BLaER1 treated with 17β-estradiol and CSF1 and Interleukin-3, amounts not matched to agents 10 nM and 100 nM (cell line): Measurements from ENCODE around the gene TCEA2.
A peak's percentile ranks its signal among the peaks of the same experiment; 100 is the strongest.
"Not testable (repeated sequence)": the region's sequence is repeated elsewhere in the genome, so short reads cannot be mapped to it uniquely, and the experiment has no call there.

Experiments
- H3K27ac ChIP-seq, 11 experiments: shearing (Covaris generic); formaldehyde crosslinking; 2 replicates each; pipeline ENCODE4 v1.8.1; 2022
- H3K27me3 ChIP-seq, 11 experiments: shearing (Covaris generic); formaldehyde crosslinking; 2 replicates each; pipeline ENCODE4 v1.8.1; 2022
- H3K36me3 ChIP-seq, 11 experiments: shearing (Covaris generic); formaldehyde crosslinking; 2 replicates each; pipeline ENCODE4 v1.8.1; 2022
- H3K4me1 ChIP-seq, 10 experiments: shearing (Covaris generic); formaldehyde crosslinking; 2 replicates each; pipeline ENCODE4 v1.8.1; 2022
- H3K4me2 ChIP-seq, 11 experiments: shearing (Covaris generic); formaldehyde crosslinking; 2 replicates each; pipeline ENCODE4 v1.8.1; 2022
- H3K4me3 ChIP-seq, 10 experiments: shearing (Covaris generic); formaldehyde crosslinking; 2 replicates each; pipeline ENCODE4 v1.8.1; 2022
- H3K9ac ChIP-seq, 11 experiments: shearing (Covaris generic); formaldehyde crosslinking; 2 replicates each; pipeline ENCODE4 v1.8.1; 2022
- H3K9me3 ChIP-seq, 11 experiments: shearing (Covaris generic); formaldehyde crosslinking; replicated peaks in 1 of 11; 2 replicates each; pipeline ENCODE4 v1.8.1; 2022
- H4K20me1 ChIP-seq, 11 experiments: shearing (Covaris generic); formaldehyde crosslinking; 2 replicates each; pipeline ENCODE4 v1.8.1; 2022
- Cebpa-rat ChIP-seq, 11 experiments: shearing (Covaris generic); IDR thresholded peaks; 2 replicates each; pipeline ENCODE4 v1.8.1; 2022

TCEA2 gene

GRCh38 chr20:64086801-64087200 is 23.8 kb downstream of the TCEA2 start:
- no peak overlapping the region for H3K27ac ChIP-seq
- no peak overlapping the region for H3K4me3 ChIP-seq
- peaks cover 0 to 57% (median 26%) of the 10 kb centered on the region in 11 experiments; a peak in 17 of 22 replicates for H4K20me1 ChIP-seq
- H3K4me2 ChIP-seq: no peak overlapping the region
- peaks cover 14 to 26% (median 24%) of the 10 kb centered on the region in 11 experiments for H3K9me3 ChIP-seq
- H3K27me3 ChIP-seq: peaks cover 35 to 61% (median 46%) of the 10 kb centered on the region in 11 experiments
- no peak for TF ChIP-seq Cebpa-rat (IDR thresholded peaks at IDR 0.05)
- no peak overlapping the region for H3K9ac ChIP-seq
- peaks cover 0 to 5% (median 0%) of the 10 kb centered on the region in 11 experiments; a peak in 3 of 22 replicates for H3K36me3 ChIP-seq
- peaks cover 22 to 28% (median 26%) of the 10 kb centered on the region in 10 experiments for H3K4me1 ChIP-seq

- not testable (repeated sequence) for H3K27ac ChIP-seq, H3K4me3 ChIP-seq, H3K9ac ChIP-seq, H3K36me3 ChIP-seq, H3K4me2 ChIP-seq
- Histone ChIP-seq H4K20me1 (peaks cover 0 to 55% (median 28%) of the 10 kb centered on the region in 11 experiments; a peak in 19 of 22 replicates), H3K4me1 (peaks cover 17 to 25% (median 22%) of the 10 kb centered on the region in 10 experiments), H3K9me3 (peaks cover 14 to 26% (median 24%) of the 10 kb centered on the region in 11 experiments), H3K27me3 (peaks cover 35 to 61% (median 46%) of the 10 kb centered on the region in 11 experiments)
Measured at GRCh38 chr20:64087226-64087825, 24.3 kb downstream of the TCEA2 start.

GRCh38 chr20:64088586-64088985 is 25.6 kb downstream of the TCEA2 start:
- peaks cover 33 to 53% (median 40%) of the 10 kb centered on the region in 11 experiments for H3K27me3 ChIP-seq
- peaks cover 6 to 21% (median 11%) of the 10 kb centered on the region in 10 experiments; a peak in 16 of 20 replicates for H3K4me1 ChIP-seq
- not testable (repeated sequence) for H3K4me3 ChIP-seq, H3K36me3 ChIP-seq, H3K27ac ChIP-seq, H3K9ac ChIP-seq, H3K4me2 ChIP-seq
- peaks cover 14 to 26% (median 24%) of the 10 kb centered on the region in 11 experiments for H3K9me3 ChIP-seq
- H4K20me1 ChIP-seq: peaks cover 0 to 57% (median 31%) of the 10 kb centered on the region in 11 experiments; a peak in 19 of 22 replicates

GRCh38 chr20:64090165-64090564 is 27.2 kb downstream of the TCEA2 start:
- Histone ChIP-seq H4K20me1 (peaks cover 0 to 42% (median 21%) of the 10 kb centered on the region in 11 experiments; a peak in 16 of 22 replicates), H3K9me3 (peaks cover 14 to 26% (median 24%) of the 10 kb centered on the region in 11 experiments), H3K9ac (no peak overlapping the region), H3K36me3 (peaks cover 0 to 5% (median 0%) of the 10 kb centered on the region in 11 experiments; a peak in 3 of 22 replicates), H3K27me3 (peaks cover 17 to 37% (median 25%) of the 10 kb centered on the region in 11 experiments), H3K4me1 (peaks cover 0 to 9% (median 0%) of the 10 kb centered on the region in 10 experiments; a peak in 3 of 20 replicates), H3K27ac (no peak overlapping the region), H3K4me3 (no peak overlapping the region), H3K4me2 (no peak overlapping the region)
- TF ChIP-seq Cebpa-rat (IDR thresholded peaks at IDR 0.05): no peak

- Histone ChIP-seq H3K4me3 (no peak overlapping the region), H3K4me2 (no peak overlapping the region), H3K27ac (no peak overlapping the region), H3K4me1 (peaks cover 0 to 9% (median 2%) of the 10 kb centered on the region in 10 experiments; a peak in 3 of 20 replicates), H4K20me1 (peaks cover 0 to 41% (median 19%) of the 10 kb centered on the region in 11 experiments; a peak in 15 of 22 replicates), H3K27me3 (peaks cover 6 to 25% (median 13%) of the 10 kb centered on the region in 11 experiments; a peak in 19 of 22 replicates), H3K36me3 (peaks cover 0 to 5% (median 0%) of the 10 kb centered on the region in 11 experiments; a peak in 3 of 22 replicates), H3K9ac (no peak overlapping the region), H3K9me3 (peaks cover 14 to 19% (median 18%) of the 10 kb centered on the region in 11 experiments)
- TF ChIP-seq Cebpa-rat (IDR thresholded peaks at IDR 0.05): no peak
Measured at GRCh38 chr20:64091340-64091739, 28.3 kb downstream of the TCEA2 start.

- Histone ChIP-seq H3K4me2 (peak overlapping the region in 2 of 11 experiments; percentile 23 to 29; a peak in 2 of 22 replicates), H3K9ac (no peak overlapping the region), H3K27ac (no peak overlapping the region), H4K20me1 (peaks cover 0 to 41% (median 19%) of the 10 kb centered on the region in 11 experiments; a peak in 15 of 22 replicates), H3K4me3 (no peak overlapping the region), H3K4me1 (peaks cover 0 to 9% (median 2%) of the 10 kb centered on the region in 10 experiments; a peak in 3 of 20 replicates), H3K9me3 (peaks cover 11 to 15% (median 14%) of the 10 kb centered on the region in 11 experiments), H3K27me3 (peaks cover 5 to 23% (median 9%) of the 10 kb centered on the region in 11 experiments; a peak in 16 of 22 replicates), H3K36me3 (peaks cover 0 to 7% (median 0%) of the 10 kb centered on the region in 11 experiments; a peak in 3 of 22 replicates)
- no peak for TF ChIP-seq Cebpa-rat (IDR thresholded peaks at IDR 0.05)
Measured at GRCh38 chr20:64091770-64092169, 28.8 kb downstream of the TCEA2 start.

- TF ChIP-seq Cebpa-rat (IDR thresholded peaks at IDR 0.05): no peak
- Histone ChIP-seq H3K4me1 (peaks cover 0 to 9% (median 2%) of the 10 kb centered on the region in 10 experiments; a peak in 3 of 20 replicates), H4K20me1 (peaks cover 0 to 41% (median 19%) of the 10 kb centered on the region in 11 experiments; a peak in 15 of 22 replicates), H3K27ac (no peak overlapping the region), H3K27me3 (peaks cover 5 to 21% (median 9%) of the 10 kb centered on the region in 11 experiments; a peak in 16 of 22 replicates), H3K9ac (no peak overlapping the region), H3K4me2 (peak overlapping the region in 5 of 11 experiments; percentile 3 to 29 (median 18); a peak in 6 of 22 replicates), H3K36me3 (peaks cover 0 to 9% (median 0%) of the 10 kb centered on the region in 11 experiments; a peak in 4 of 22 replicates), H3K9me3 (peaks cover 8 to 11% (median 9%) of the 10 kb centered on the region in 11 experiments), H3K4me3 (no peak overlapping the region)
Measured at GRCh38 chr20:64092258-64093012, 29.4 kb downstream of the TCEA2 start.

- Histone ChIP-seq H3K4me2 (peak overlapping the region in 1 of 11 experiments; percentile 23; a peak in 1 of 22 replicates), H3K27me3 (peaks cover 5 to 17% (median 8%) of the 10 kb centered on the region in 11 experiments; a peak in 16 of 22 replicates)
- no peak for TF ChIP-seq Cebpa-rat (IDR thresholded peaks at IDR 0.05)
Measured at GRCh38 chr20:64093013-64093503, 30.1 kb downstream of the TCEA2 start.

More at GRCh38 chr20:64093013-64093503, 30.1 kb downstream of the TCEA2 start:
- H3K36me3 ChIP-seq: peaks cover 0 to 14% (median 0%) of the 10 kb centered on the region in 11 experiments; a peak in 7 of 22 replicates
- peaks cover 0 to 9% (median 2%) of the 10 kb centered on the region in 10 experiments; a peak in 3 of 20 replicates for H3K4me1 ChIP-seq
- H3K4me3 ChIP-seq: no peak overlapping the region
- peaks cover 1 to 4% (median 3%) of the 10 kb centered on the region in 11 experiments for H3K9me3 ChIP-seq
- peaks cover 0 to 41% (median 19%) of the 10 kb centered on the region in 11 experiments; a peak in 15 of 22 replicates for H4K20me1 ChIP-seq
- no peak overlapping the region for H3K27ac ChIP-seq
- no peak overlapping the region for H3K9ac ChIP-seq
